HG03521 (cell line): ENCODE results near the gene POLR3B.

Experiments
- ATAC-seq: cut with Tn5 transposase; IDR thresholded peaks from one replicate; pipeline ENCODE4 v1.9.1; 2021; ENCODE audit warnings: mild to moderate bottlenecking, moderate library complexity; ENCODE audit not compliant: unreplicated experiment

POLR3B gene

GRCh38 chr12:106527356-106527755 is 169.8 kb downstream of the POLR3B start:
- no peak for ATAC-seq

GRCh38 chr12:106541201-106541600 is 183.7 kb downstream of the POLR3B start:
- no peak for ATAC-seq

- no peak for ATAC-seq
Measured at GRCh38 chr12:106551410-106551809, 193.9 kb downstream of the POLR3B start.

- ATAC-seq: no peak
Measured at GRCh38 chr12:106552228-106552627, 194.7 kb downstream of the POLR3B start.
